PC-9 (cell line): ENCODE data around the gene EEPD1. TPM values are rescaled to one million over a fixed set of nuclear protein-coding genes. Genes with fewer than 3 reads are reported as not detected.

Source experiments
- BruUV-seq: library from RNA; stranded (reverse); fragments of 400-500 nt; replicated peaks from 2 replicates; lab custom pipeline; 2021; lab: Mats Ljungman, UMichigan
- CTCF ChIA-PET: fragments of 300-600 bp; sonication (Branson Sonifier 250); formaldehyde crosslinking; loops from one replicate; lab custom pipeline; 2022; ENCODE audit warnings: antibody characterized with exemption; lab: Charles Lee
- POLR2A ChIA-PET: fragments of 300-600 bp; sonication (Branson Sonifier 250); formaldehyde crosslinking; loops from one replicate; lab custom pipeline; 2022; ENCODE audit warnings: antibody characterized with exemption; ENCODE audit not compliant: unreplicated experiment; lab: Charles Lee
- DNase-seq, 2 experiments: peaks; one replicate each; pipeline versions ENCODE4 v3.0.0 to v3.0.0-alpha.2; 2015 to 2022; ENCODE audit warnings: mixed read lengths in 1 of 2
- H2AFZ ChIP-seq: fragments of 200-600 bp; sonication (generic); 2 replicates; pipeline ENCODE4 v1.8.1; 2017; ENCODE audit warnings: antibody characterized with exemption
- H3F3A ChIP-seq: fragments of 200-600 bp; sonication (generic); 2 replicates; pipeline ENCODE4 v1.8.1; 2017; ENCODE audit warnings: antibody characterized with exemption, mild to moderate bottlenecking, low read depth; ENCODE audit not compliant: insufficient read depth
- H3K27ac ChIP-seq: fragments of 200-600 bp; sonication (generic); 2 replicates; pipeline ENCODE4 v1.6.1; 2016; ENCODE audit warnings: mixed run types
- H3K27me3 ChIP-seq: fragments of 200-600 bp; sonication (generic); 2 replicates; pipeline ENCODE4 v1.6.1; 2016; ENCODE audit warnings: low read depth, mixed run types; ENCODE audit not compliant: insufficient read depth
- H3K36me3 ChIP-seq: fragments of 200-600 bp; sonication (generic); 2 replicates; pipeline ENCODE4 v1.6.1; 2016; ENCODE audit warnings: low read depth, mixed run types
- H3K4me1 ChIP-seq: fragments of 200-600 bp; sonication (generic); replicated peaks from 2 replicates; pipeline ENCODE4 v1.6.1; 2016; ENCODE audit warnings: mixed run types; ENCODE audit not compliant: insufficient read depth
- H3K4me2 ChIP-seq: fragments of 200-600 bp; sonication (generic); 2 replicates; pipeline ENCODE4 v1.6.1; 2017; ENCODE audit warnings: mixed run types
- H3K4me3 ChIP-seq: fragments of 200-600 bp; sonication (generic); 2 replicates; pipeline ENCODE4 v1.6.1; 2016; ENCODE audit warnings: mixed run types
- H3K79me2 ChIP-seq: fragments of 200-600 bp; sonication (generic); 2 replicates; pipeline ENCODE4 v1.6.1; 2017; ENCODE audit warnings: low read depth, mixed run types
- H3K9me2 ChIP-seq: fragments of 200-600 bp; sonication (generic); 2 replicates; pipeline ENCODE4 v1.8.1; 2017; ENCODE audit warnings: mild to moderate bottlenecking; ENCODE audit not compliant: insufficient read depth
- H3K9me3 ChIP-seq: fragments of 200-600 bp; sonication (generic); 2 replicates; pipeline ENCODE4 v1.8.1; 2016; ENCODE audit warnings: low read depth; ENCODE audit not compliant: insufficient read depth
- H4K20me1 ChIP-seq: fragments of 200-600 bp; sonication (generic); 2 replicates; pipeline ENCODE4 v1.8.1; 2017; ENCODE audit not compliant: insufficient read depth
- CTCF ChIP-seq: fragments of 200-600 bp; sonication (generic); conservative IDR thresholded peaks from 2 replicates; pipeline ENCODE4 v1.6.1; 2017; ENCODE audit warnings: mixed run types, antibody characterized with exemption, mild to moderate bottlenecking, moderate library complexity
- EZH2 ChIP-seq: fragments of 200-600 bp; sonication (generic); IDR thresholded peaks from 2 replicates; pipeline ENCODE4 v1.8.0; 2017; ENCODE audit warnings: antibody characterized with exemption, low read depth
- intact Hi-C: fragments of 100-400 bp; cut with micrococcal nuclease; formaldehyde crosslinking; loops from one replicate; pipeline ENCODE4 v1.10.0; 2022; ENCODE audit not compliant: unreplicated experiment
- total RNA-seq: library from RNA; stranded (reverse); gene quantifications from 2 replicates; pipeline ENCODE4 v1.2.3, GENCODE V29; 2021

The EEPD1 gene
- total RNA-seq, 1 experiment from 2014 or later, result 6.0 TPM

GRCh38 chr7:36116347-36117202, 36.5 kb upstream of the EEPD1 start:
- Histone ChIP-seq H3K4me2 (peak overlapping the region; percentile 63), H3K4me1 (peaks cover 63% of the 10 kb centered on the region), H3K27me3 (no peaks in the 10 kb centered on the region), H4K20me1 (no peaks in the 10 kb centered on the region), H3K79me2 (no peaks in the 10 kb centered on the region), H3K9me3 (no peaks in the 10 kb centered on the region), H3K36me3 (no peaks in the 10 kb centered on the region), H2AFZ (no peak overlapping the region), H3K9me2 (no peaks in the 10 kb centered on the region), H3F3A (peaks cover 56% of the 10 kb centered on the region), H3K4me3 (peak overlapping the region; percentile 2; the same call in 1 of the 2 replicates), H3K27ac (peak overlapping the region; percentile 86)
- CTCF ChIA-PET, result interaction anchor here (1.0 to 1.2 kb wide), 2 partner anchors 95 to 165 kb away, joined by 3 read pairs; no protein-coding TSS in a partner anchor
- peak in 1 of 2 experiments; percentile 90 for DNase-seq
- intact Hi-C loops, result no loop called here
- peak; percentile 17; the same call in 1 of the 2 replicates for TF ChIP-seq CTCF
- no peak for TF ChIP-seq EZH2
- POLR2A ChIA-PET, result no interaction called here
- BruUV-seq, result no TSS peak

- Histone ChIP-seq H3K9me2 (no peaks in the 10 kb centered on the region), H4K20me1 (no peaks in the 10 kb centered on the region), H3K27ac (peak overlapping the region; percentile 86), H3F3A (peaks cover 56% of the 10 kb centered on the region), H2AFZ (no peak overlapping the region), H3K36me3 (no peaks in the 10 kb centered on the region), H3K4me1 (peaks cover 63% of the 10 kb centered on the region), H3K9me3 (peaks cover 4% of the 10 kb centered on the region; the same call in 1 of the 2 replicates), H3K79me2 (no peaks in the 10 kb centered on the region), H3K4me2 (peak overlapping the region; percentile 63), H3K27me3 (no peaks in the 10 kb centered on the region), H3K4me3 (peak overlapping the region; percentile 2; the same call in 1 of the 2 replicates)
- no TSS peak for BruUV-seq
- peak in 1 of 2 experiments; percentile 30 for DNase-seq
- CTCF ChIA-PET, result interaction anchor here (0.8 kb wide), 1 partner anchor 11 kb away, joined by 3 read pairs; no protein-coding TSS in a partner anchor
- no peak for TF ChIP-seq CTCF
- no peak for TF ChIP-seq EZH2
- intact Hi-C loops, result no loop called here
- POLR2A ChIA-PET, result no interaction called here
Observed at GRCh38 chr7:36117203-36117840, 35.7 kb upstream of the EEPD1 start.

GRCh38 chr7:36118344-36118743, 34.7 kb upstream of the EEPD1 start:
- Histone ChIP-seq H3K9me2 (no peaks in the 10 kb centered on the region), H3K27ac (no peak overlapping the region), H3K4me2 (no peak overlapping the region), H3K9me3 (peaks cover 5% of the 10 kb centered on the region; the same call in 1 of the 2 replicates), H3K4me1 (peaks cover 60% of the 10 kb centered on the region), H3F3A (peaks cover 56% of the 10 kb centered on the region), H3K36me3 (no peaks in the 10 kb centered on the region), H3K27me3 (no peaks in the 10 kb centered on the region), H3K79me2 (no peaks in the 10 kb centered on the region), H2AFZ (no peak overlapping the region), H3K4me3 (no peak overlapping the region), H4K20me1 (no peaks in the 10 kb centered on the region)
- TF ChIP-seq EZH2 (no peak), CTCF (no peak)
- BruUV-seq, result no TSS peak
- ChIA-PET CTCF (no interaction called here), POLR2A (interaction anchor here (0.7 kb wide), 1 partner anchor 421 kb away, joined by 11 read pairs; no protein-coding TSS in a partner anchor)
- intact Hi-C loops, result no loop called here
- DNase-seq, result peak in 1 of 2 experiments; percentile 19
